H1 (cell line): ENCODE measurements around the gene NETO2. TPM values are rescaled to one million over a fixed set of nuclear protein-coding genes. Genes with fewer than 3 reads are reported as not detected.
A peak's percentile ranks its signal among the peaks of the same experiment; 100 is the strongest.

Source experiments
- EP300 ChIP-seq, 2 experiments: IDR thresholded peaks; 1 replicate in 1 of 2; 2 replicates in 1 of 2; pipeline ENCODE4 v1.6.1; 2011 to 2012; ENCODE audit warnings: low read depth in 2 of 2, low read length in 2 of 2, mild to moderate bottlenecking in 2 of 2, borderline replicate concordance in 1 of 2, inconsistent platforms in 1 of 2, moderate library complexity in 1 of 2
- JUND ChIP-seq: IDR thresholded peaks from 2 replicates; pipeline ENCODE4 v1.6.1; 2011; ENCODE audit warnings: mild to moderate bottlenecking, improper control_type of control experiment, low read length
- KDM4A ChIP-seq: IDR thresholded peaks from one replicate; pipeline ENCODE4 v1.7.1; 2012; ENCODE audit warnings: low read depth, mild to moderate bottlenecking, moderate library complexity, low read length, inconsistent platforms; ENCODE audit not compliant: severe bottlenecking
- POLR2AphosphoS5 ChIP-seq: IDR thresholded peaks from 2 replicates; pipeline ENCODE4 v1.6.1; 2011; ENCODE audit warnings: low read depth, low read length
- POU5F1 ChIP-seq: IDR thresholded peaks from 2 replicates; pipeline ENCODE4 v1.6.1; 2011; ENCODE audit warnings: low read depth, mild to moderate bottlenecking, low read length, moderate library complexity
- polyA plus RNA-seq, 7 experiments: library from polyadenylated mRNA; depleted of rRNA in 3 of 7; stranded (reverse) in 5 of 7; unstranded in 2 of 7; fragments of >200 nt in 5 of 7; fragments of 200-250 nt in 2 of 7; gene quantifications; 1 replicate in 5 of 7; 2 replicates in 1 of 7; 4 replicates in 1 of 7; pipeline versions ENCODE4 v1.2.1 to v1.2.3, GENCODE V29; 2011 to 2013; ENCODE audit warnings: missing spikeins in 2 of 7, mixed read lengths in 2 of 7
- total RNA-seq: library from RNA; stranded (reverse); fragmentation: NEBNext Ultra II Directional; extraction: Animal tissue kit (Norgen Biotek cat#: 25700); gene quantifications from 2 replicates; pipeline ENCODE4 v1.2.1, GENCODE V29; 2021
- TF ChIP-seq, protein P1 (sequence below): fragments of 300-600 bp; sonication (generic); IDR thresholded peaks from 2 replicates; pipeline ENCODE4 v1.7.1; 2012; ENCODE audit warnings: low read length, moderate library complexity, mild to moderate bottlenecking, inconsistent platforms; ENCODE audit not compliant: insufficient replicate concordance

NETO2 gene
- total and polyA plus RNA-seq, 2 of the 8 experiments (the other 6 are each of a cell fraction or from before 2014, with no cell fraction given), result 9.4 to 12.5 TPM

- peak; percentile 62 for TF ChIP-seq KDM4A
- TF ChIP-seq, protein P1, sequence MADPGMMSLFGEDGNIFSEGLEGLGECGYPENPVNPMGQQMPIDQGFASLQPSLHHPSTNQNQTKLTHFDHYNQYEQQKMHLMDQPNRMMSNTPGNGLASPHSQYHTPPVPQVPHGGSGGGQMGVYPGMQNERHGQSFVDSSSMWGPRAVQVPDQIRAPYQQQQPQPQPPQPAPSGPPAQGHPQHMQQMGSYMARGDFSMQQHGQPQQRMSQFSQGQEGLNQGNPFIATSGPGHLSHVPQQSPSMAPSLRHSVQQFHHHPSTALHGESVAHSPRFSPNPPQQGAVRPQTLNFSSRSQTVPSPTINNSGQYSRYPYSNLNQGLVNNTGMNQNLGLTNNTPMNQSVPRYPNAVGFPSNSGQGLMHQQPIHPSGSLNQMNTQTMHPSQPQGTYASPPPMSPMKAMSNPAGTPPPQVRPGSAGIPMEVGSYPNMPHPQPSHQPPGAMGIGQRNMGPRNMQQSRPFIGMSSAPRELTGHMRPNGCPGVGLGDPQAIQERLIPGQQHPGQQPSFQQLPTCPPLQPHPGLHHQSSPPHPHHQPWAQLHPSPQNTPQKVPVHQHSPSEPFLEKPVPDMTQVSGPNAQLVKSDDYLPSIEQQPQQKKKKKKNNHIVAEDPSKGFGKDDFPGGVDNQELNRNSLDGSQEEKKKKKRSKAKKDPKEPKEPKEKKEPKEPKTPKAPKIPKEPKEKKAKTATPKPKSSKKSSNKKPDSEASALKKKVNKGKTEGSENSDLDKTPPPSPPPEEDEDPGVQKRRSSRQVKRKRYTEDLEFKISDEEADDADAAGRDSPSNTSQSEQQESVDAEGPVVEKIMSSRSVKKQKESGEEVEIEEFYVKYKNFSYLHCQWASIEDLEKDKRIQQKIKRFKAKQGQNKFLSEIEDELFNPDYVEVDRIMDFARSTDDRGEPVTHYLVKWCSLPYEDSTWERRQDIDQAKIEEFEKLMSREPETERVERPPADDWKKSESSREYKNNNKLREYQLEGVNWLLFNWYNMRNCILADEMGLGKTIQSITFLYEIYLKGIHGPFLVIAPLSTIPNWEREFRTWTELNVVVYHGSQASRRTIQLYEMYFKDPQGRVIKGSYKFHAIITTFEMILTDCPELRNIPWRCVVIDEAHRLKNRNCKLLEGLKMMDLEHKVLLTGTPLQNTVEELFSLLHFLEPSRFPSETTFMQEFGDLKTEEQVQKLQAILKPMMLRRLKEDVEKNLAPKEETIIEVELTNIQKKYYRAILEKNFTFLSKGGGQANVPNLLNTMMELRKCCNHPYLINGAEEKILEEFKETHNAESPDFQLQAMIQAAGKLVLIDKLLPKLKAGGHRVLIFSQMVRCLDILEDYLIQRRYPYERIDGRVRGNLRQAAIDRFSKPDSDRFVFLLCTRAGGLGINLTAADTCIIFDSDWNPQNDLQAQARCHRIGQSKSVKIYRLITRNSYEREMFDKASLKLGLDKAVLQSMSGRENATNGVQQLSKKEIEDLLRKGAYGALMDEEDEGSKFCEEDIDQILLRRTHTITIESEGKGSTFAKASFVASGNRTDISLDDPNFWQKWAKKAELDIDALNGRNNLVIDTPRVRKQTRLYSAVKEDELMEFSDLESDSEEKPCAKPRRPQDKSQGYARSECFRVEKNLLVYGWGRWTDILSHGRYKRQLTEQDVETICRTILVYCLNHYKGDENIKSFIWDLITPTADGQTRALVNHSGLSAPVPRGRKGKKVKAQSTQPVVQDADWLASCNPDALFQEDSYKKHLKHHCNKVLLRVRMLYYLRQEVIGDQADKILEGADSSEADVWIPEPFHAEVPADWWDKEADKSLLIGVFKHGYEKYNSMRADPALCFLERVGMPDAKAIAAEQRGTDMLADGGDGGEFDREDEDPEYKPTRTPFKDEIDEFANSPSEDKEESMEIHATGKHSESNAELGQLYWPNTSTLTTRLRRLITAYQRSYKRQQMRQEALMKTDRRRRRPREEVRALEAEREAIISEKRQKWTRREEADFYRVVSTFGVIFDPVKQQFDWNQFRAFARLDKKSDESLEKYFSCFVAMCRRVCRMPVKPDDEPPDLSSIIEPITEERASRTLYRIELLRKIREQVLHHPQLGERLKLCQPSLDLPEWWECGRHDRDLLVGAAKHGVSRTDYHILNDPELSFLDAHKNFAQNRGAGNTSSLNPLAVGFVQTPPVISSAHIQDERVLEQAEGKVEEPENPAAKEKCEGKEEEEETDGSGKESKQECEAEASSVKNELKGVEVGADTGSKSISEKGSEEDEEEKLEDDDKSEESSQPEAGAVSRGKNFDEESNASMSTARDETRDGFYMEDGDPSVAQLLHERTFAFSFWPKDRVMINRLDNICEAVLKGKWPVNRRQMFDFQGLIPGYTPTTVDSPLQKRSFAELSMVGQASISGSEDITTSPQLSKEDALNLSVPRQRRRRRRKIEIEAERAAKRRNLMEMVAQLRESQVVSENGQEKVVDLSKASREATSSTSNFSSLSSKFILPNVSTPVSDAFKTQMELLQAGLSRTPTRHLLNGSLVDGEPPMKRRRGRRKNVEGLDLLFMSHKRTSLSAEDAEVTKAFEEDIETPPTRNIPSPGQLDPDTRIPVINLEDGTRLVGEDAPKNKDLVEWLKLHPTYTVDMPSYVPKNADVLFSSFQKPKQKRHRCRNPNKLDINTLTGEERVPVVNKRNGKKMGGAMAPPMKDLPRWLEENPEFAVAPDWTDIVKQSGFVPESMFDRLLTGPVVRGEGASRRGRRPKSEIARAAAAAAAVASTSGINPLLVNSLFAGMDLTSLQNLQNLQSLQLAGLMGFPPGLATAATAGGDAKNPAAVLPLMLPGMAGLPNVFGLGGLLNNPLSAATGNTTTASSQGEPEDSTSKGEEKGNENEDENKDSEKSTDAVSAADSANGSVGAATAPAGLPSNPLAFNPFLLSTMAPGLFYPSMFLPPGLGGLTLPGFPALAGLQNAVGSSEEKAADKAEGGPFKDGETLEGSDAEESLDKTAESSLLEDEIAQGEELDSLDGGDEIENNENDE, result no peak
- TF ChIP-seq POU5F1, result no peak
- TF ChIP-seq POLR2AphosphoS5, result no peak
- no peak for TF ChIP-seq JUND
- TF ChIP-seq EP300 (IDR thresholded peaks at IDR 0.05; ENCODE audit: borderline replicate concordance in 1 of 2, low read depth in 2 of 2, low read length in 2 of 2), result no peak
- TF ChIP-seq, all 59 proteins: peak for 12
Measured at GRCh38 chr16:47143677-47144558, at the start of gene NETO2 (continued).
